Pancreas (tissue), 10 donors: Measurements from ENCODE around the gene CEP85L. TPM values are rescaled to one million over a fixed set of nuclear protein-coding genes. Genes with fewer than 3 reads are reported as not detected.

Source experiments
- ATAC-seq, 4 donors: fragments of 200-7000 bp; cut with Tn5 transposase; one replicate each; pipeline versions ENCODE4 v1.8.0 to v1.9.1; 2020; ENCODE audit warnings: mild to moderate bottlenecking in 4 of 4, moderate library complexity in 4 of 4
- DNase-seq, 6 donors: peaks; one replicate each; pipeline ENCODE4 v3.0.0-alpha.2; 2020
- FAIRE-seq: peaks from 2 replicates; lab custom pipeline; 2012; peaks lifted over from hg19 to GRCh38; lab: Jason Lieb, UNC
- H3K27ac ChIP-seq, 4 donors: fragments of 200-600 bp; sonication (generic); 1 replicate in 3 of 4; 2 replicates in 1 of 4; pipeline versions ENCODE4 v1.5.0 to v1.8.0; 2020
- H3K27me3 ChIP-seq, 4 donors: fragments of 200-600 bp; one replicate each; pipeline ENCODE4 v1.8.0; 2021
- H3K36me3 ChIP-seq, 3 donors: fragments of 200-600 bp; sonication (generic) in 1 of 3; one replicate each; pipeline versions ENCODE4 v1.5.0 to v1.8.0; 2020 to 2021
- H3K4me1 ChIP-seq, 3 donors: fragments of 200-600 bp; one replicate each; pipeline ENCODE4 v1.8.0; 2021
- H3K4me3 ChIP-seq, 4 donors: fragments of 200-600 bp; sonication (generic) in 2 of 4; one replicate each; pipeline versions ENCODE4 v1.5.0 to v1.8.0; 2020 to 2021
- H3K9me3 ChIP-seq, 4 donors: fragments of 200-600 bp; one replicate each; pipeline ENCODE4 v1.8.0; 2021
- whole genome bisulfite sequencing, 2 donors: extraction: QIAGEN DNeasy Blood & Tissue Kit; methylation state at CpG; one replicate each; pipeline ENCODE4 v1.1.7; 2013; 5-methylcytosine and 5-hydroxymethylcytosine counted together
- intact Hi-C, 3 donors: fragments of 100-400 bp; cut with DNase I; formaldehyde crosslinking; loops; one replicate each; pipeline versions ENCODE4 v1.11.1 to v1.14.2; 2022
- polyA plus RNA-seq, 2 donors: library from polyadenylated mRNA; stranded (reverse); fragments of 200-250 nt; gene quantifications; one replicate each; pipeline ENCODE4 v1.2.3, GENCODE V29; 2013
- total RNA-seq, 6 donors: library from RNA; stranded (reverse); fragmentation: NEBNext Ultra II Directional in 4 of 6; extraction: Animal tissue kit (Norgen Biotek cat#: 25700) in 4 of 6; gene quantifications; one replicate each; pipeline versions ENCODE4 v1.2.1 to v1.2.4, GENCODE V29; 2021 to 2023
- TF ChIP-seq, protein P1 (sequence below), 4 donors: fragments of 200-600 bp; sonication (generic) in 3 of 4; IDR thresholded peaks; one replicate each; pipeline versions ENCODE4 v1.5.0 to v1.8.0; 2021; ENCODE audit warnings: antibody characterized with exemption in 4 of 4
- donor health status: healthy with polysubstance abuse.
- donor health status: DM: no; HTN: no; CAD: no; lungs with moderate emphysema.
- donor health status: DM: no; HTN: no; CAD: no.
- donor health status: control.
- donor health status: control.
- donor health status: Bipolar disorder and iron deficiency.
- donor health status: DM: yes; HTN: yes; CAD: no.
- donor health status: DM: no; HTN: no; CAD: no.
- donor health status: DM: no; HTN: no; CAD: no.
- donor health status: DM: yes; HTN: yes; CAD: no.

CEP85L gene
- total and polyA plus RNA-seq, 8 donors: 1.1 to 8.1 (median 6.1) TPM

DNA sequence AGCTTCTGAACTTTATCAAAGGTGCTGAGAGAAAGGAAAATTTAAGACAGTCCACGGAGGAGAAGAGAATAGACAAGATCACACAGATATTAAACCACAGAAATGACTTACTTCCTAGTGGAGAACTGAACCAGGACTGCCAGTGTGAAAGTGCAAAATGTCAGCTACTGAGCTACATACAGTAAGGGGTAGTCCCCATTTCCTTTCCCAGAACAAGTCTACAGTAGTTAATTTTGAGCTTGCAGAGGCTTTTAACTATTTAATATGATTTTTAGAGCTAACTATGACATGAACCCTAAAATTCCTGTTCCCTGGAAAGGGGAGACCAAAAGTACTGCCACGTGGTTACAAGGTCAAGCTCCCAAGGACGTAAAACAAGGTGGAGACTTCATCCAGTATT, 45.1 kb downstream of the CEP85L start:
- FAIRE-seq: no peak
- Histone ChIP-seq H3K4me1 (peaks cover 6 to 8% (median 7%) of the 10 kb centered on the region in 3 donors), H3K27ac (no peak overlapping the region), H3K4me3 (no peak overlapping the region), H3K36me3 (no peaks in the 10 kb centered on the region), H3K9me3 (no peaks in the 10 kb centered on the region), H3K27me3 (no peaks in the 10 kb centered on the region)
- intact Hi-C loops: no loop called here
- DNase-seq: no peak
- 22 to 24% methylated on average over 3 of the region's 3 CpGs for WGBS, 2 donors
- TF ChIP-seq, protein P1, sequence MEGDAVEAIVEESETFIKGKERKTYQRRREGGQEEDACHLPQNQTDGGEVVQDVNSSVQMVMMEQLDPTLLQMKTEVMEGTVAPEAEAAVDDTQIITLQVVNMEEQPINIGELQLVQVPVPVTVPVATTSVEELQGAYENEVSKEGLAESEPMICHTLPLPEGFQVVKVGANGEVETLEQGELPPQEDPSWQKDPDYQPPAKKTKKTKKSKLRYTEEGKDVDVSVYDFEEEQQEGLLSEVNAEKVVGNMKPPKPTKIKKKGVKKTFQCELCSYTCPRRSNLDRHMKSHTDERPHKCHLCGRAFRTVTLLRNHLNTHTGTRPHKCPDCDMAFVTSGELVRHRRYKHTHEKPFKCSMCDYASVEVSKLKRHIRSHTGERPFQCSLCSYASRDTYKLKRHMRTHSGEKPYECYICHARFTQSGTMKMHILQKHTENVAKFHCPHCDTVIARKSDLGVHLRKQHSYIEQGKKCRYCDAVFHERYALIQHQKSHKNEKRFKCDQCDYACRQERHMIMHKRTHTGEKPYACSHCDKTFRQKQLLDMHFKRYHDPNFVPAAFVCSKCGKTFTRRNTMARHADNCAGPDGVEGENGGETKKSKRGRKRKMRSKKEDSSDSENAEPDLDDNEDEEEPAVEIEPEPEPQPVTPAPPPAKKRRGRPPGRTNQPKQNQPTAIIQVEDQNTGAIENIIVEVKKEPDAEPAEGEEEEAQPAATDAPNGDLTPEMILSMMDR (IDR thresholded peaks at IDR 0.05): no peak
- ATAC-seq: peak in 2 of 4 donors; percentile 52 to 72

GRCh38 chr6:118603372-118603771, 48.0 kb downstream of the CEP85L start:
- H3K9me3 ChIP-seq: no peaks in the 10 kb centered on the region
- intact Hi-C loops: no loop called here
- H3K4me1 ChIP-seq: peaks cover 6 to 8% (median 7%) of the 10 kb centered on the region in 3 donors
- DNase-seq: no peak
- no peak overlapping the region for H3K27ac ChIP-seq
- 97 to 100% methylated on average over 2 of the region's 2 CpGs for WGBS, 2 donors
- ATAC-seq: no peak
- H3K4me3 ChIP-seq: no peak overlapping the region
- TF ChIP-seq, protein P1 (IDR thresholded peaks at IDR 0.05): no peak
- no peak for FAIRE-seq
- H3K36me3 ChIP-seq: no peaks in the 10 kb centered on the region
- no peaks in the 10 kb centered on the region for H3K27me3 ChIP-seq

GRCh38 chr6:118602300-118602699, 49.1 kb downstream of the CEP85L start:
- 68 to 83% methylated on average over 2 of the region's 2 CpGs for WGBS, 2 donors
- FAIRE-seq (no peak), ATAC-seq (no peak), DNase-seq (no peak)
- Histone ChIP-seq H3K36me3 (no peaks in the 10 kb centered on the region), H3K4me1 (peaks cover 6 to 8% (median 7%) of the 10 kb centered on the region in 3 donors), H3K27ac (no peak overlapping the region), H3K27me3 (no peaks in the 10 kb centered on the region), H3K9me3 (no peaks in the 10 kb centered on the region), H3K4me3 (no peak overlapping the region)
- intact Hi-C loops: no loop called here
- TF ChIP-seq, protein P1 (IDR thresholded peaks at IDR 0.05): no peak

DNA sequence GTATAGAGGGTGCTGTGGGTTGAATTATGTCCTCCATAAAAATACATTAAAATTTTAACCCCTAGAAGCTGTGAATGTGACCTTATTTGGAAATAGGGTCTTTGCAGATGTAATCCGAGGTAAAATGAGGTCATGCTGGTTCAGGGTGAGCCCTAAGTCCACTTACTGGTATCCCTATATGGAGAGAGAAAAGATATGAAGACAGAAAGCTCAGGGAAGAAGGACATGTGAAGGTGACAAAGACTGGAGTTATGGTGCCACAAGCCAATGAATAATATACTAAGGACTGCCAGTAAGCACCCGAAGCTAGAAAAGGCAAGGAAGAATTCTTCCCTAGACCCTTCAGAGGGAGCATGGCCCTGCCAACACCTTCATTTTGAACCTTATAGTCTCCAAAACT, 53.1 kb downstream of the CEP85L start:
- no peak for DNase-seq
- FAIRE-seq: no peak
- intact Hi-C loops: no loop called here
- Histone ChIP-seq H3K4me1 (no peaks in the 10 kb centered on the region), H3K9me3 (no peaks in the 10 kb centered on the region), H3K4me3 (no peak overlapping the region), H3K27ac (no peak overlapping the region), H3K36me3 (no peaks in the 10 kb centered on the region), H3K27me3 (no peaks in the 10 kb centered on the region)
- 74 to 89% methylated on average over 2 of the region's 2 CpGs for WGBS, 2 donors
- ATAC-seq: no peak
- TF ChIP-seq, protein P1 (IDR thresholded peaks at IDR 0.05): no peak

DNA sequence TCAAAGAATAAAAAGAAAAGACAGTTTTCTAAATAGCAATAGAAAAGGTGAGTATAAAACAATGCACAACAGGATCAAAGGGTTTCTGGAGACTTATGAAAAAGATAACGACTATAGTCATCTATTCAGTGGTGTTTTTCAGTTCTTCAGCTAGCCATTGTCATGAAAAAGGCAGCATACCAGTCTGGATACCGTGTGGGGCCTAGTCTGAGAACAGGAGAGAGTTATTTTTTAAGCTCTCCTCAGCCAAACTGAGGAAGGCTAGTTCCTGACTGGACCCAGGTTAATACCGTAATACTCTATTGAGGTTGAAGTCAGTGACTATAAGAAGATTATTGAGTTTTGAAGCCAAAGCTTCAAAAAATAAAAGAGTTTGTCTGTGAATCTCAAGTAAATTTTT, 53.8 kb downstream of the CEP85L start:
- no peaks in the 10 kb centered on the region for H3K36me3 ChIP-seq
- H3K9me3 ChIP-seq: no peaks in the 10 kb centered on the region
- DNase-seq: no peak
- FAIRE-seq: no peak
- ATAC-seq: no peak
- 83 to 87% methylated on average over 3 of the region's 3 CpGs for WGBS, 2 donors
- TF ChIP-seq, protein P1 (IDR thresholded peaks at IDR 0.05): no peak
- H3K27me3 ChIP-seq: no peaks in the 10 kb centered on the region
- intact Hi-C loops: no loop called here
- no peak overlapping the region for H3K4me3 ChIP-seq
- no peak overlapping the region for H3K27ac ChIP-seq
- H3K4me1 ChIP-seq: no peaks in the 10 kb centered on the region
